Panc1 (cell line): ENCODE measurements around the gene GCNT4.

Source experiments
- POLR2AphosphoS5 ChIP-seq: IDR thresholded peaks from 2 replicates; pipeline ENCODE4 v1.6.1; 2012; ENCODE audit warnings: mild to moderate bottlenecking, low read depth, low read length, moderate library complexity
- SIN3A ChIP-seq: IDR thresholded peaks from 2 replicates; pipeline ENCODE4 v1.6.1; 2012; ENCODE audit warnings: low read depth, mild to moderate bottlenecking, low read length, moderate library complexity, borderline replicate concordance; ENCODE audit not compliant: insufficient read depth
- TF ChIP-seq, protein P1 (sequence below): fragments of 450-650 bp; IDR thresholded peaks from 2 replicates; pipeline ENCODE4 v1.5.1; 2017; ENCODE audit warnings: mild to moderate bottlenecking

GRCh38 chr5:75016896-75017295, 35.5 kb downstream of the GCNT4 start:
- TF ChIP-seq, protein P1, sequence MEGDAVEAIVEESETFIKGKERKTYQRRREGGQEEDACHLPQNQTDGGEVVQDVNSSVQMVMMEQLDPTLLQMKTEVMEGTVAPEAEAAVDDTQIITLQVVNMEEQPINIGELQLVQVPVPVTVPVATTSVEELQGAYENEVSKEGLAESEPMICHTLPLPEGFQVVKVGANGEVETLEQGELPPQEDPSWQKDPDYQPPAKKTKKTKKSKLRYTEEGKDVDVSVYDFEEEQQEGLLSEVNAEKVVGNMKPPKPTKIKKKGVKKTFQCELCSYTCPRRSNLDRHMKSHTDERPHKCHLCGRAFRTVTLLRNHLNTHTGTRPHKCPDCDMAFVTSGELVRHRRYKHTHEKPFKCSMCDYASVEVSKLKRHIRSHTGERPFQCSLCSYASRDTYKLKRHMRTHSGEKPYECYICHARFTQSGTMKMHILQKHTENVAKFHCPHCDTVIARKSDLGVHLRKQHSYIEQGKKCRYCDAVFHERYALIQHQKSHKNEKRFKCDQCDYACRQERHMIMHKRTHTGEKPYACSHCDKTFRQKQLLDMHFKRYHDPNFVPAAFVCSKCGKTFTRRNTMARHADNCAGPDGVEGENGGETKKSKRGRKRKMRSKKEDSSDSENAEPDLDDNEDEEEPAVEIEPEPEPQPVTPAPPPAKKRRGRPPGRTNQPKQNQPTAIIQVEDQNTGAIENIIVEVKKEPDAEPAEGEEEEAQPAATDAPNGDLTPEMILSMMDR: no peak
- TF ChIP-seq POLR2AphosphoS5 (no peak), SIN3A (no peak)
